H9 (cell line): ENCODE data around the gene DUSP15. TPM values are rescaled to one million over a fixed set of nuclear protein-coding genes. Genes with fewer than 3 reads are reported as not detected.
A peak's percentile ranks its signal among the peaks of the same experiment; 100 is the strongest.

Experiments
- DNase-seq: peaks from one replicate; pipeline ENCODE4 v3.0.0-alpha.2; 2017
- H2AFZ ChIP-seq: one replicate; pipeline ENCODE4 v1.6.1; 2013; ENCODE audit warnings: mild to moderate bottlenecking, low read length, control low read depth, moderate library complexity
- H2AK5ac ChIP-seq: 2 replicates; pipeline ENCODE4 v1.6.1; 2013; ENCODE audit warnings: low read length, control low read depth, mixed read lengths; ENCODE audit not compliant: insufficient read length
- H2BK120ac ChIP-seq: one replicate; pipeline ENCODE4 v1.6.1; 2013; ENCODE audit warnings: low read depth, mild to moderate bottlenecking, low read length, control low read depth, inconsistent platforms; ENCODE audit not compliant: poor library complexity, severe bottlenecking
- H2BK12ac ChIP-seq: 2 replicates; pipeline ENCODE4 v1.6.1; 2013; ENCODE audit warnings: low read length, control low read depth, mixed read lengths, low read depth; ENCODE audit not compliant: insufficient read length
- H2BK15ac ChIP-seq: 2 replicates; pipeline ENCODE4 v1.6.1; 2013; ENCODE audit warnings: low read depth, low read length, control low read depth
- H2BK20ac ChIP-seq: one replicate; pipeline ENCODE4 v1.6.1; 2013; ENCODE audit warnings: low read depth, mild to moderate bottlenecking, low read length, control low read depth, inconsistent platforms; ENCODE audit not compliant: poor library complexity, severe bottlenecking
- H2BK5ac ChIP-seq: 2 replicates; pipeline ENCODE4 v1.6.1; 2013; ENCODE audit warnings: low read length, control low read depth, mixed read lengths; ENCODE audit not compliant: insufficient read length
- H3K14ac ChIP-seq: 2 replicates; pipeline ENCODE4 v1.6.1; 2013; ENCODE audit warnings: low read length, control low read depth; ENCODE audit not compliant: insufficient read depth
- H3K18ac ChIP-seq: 2 replicates; pipeline ENCODE4 v1.6.1; 2013; ENCODE audit warnings: low read depth, mild to moderate bottlenecking, mixed read lengths, low read length, control low read depth; ENCODE audit not compliant: insufficient read length
- H3K23ac ChIP-seq: 2 replicates; pipeline ENCODE4 v1.6.1; 2013; ENCODE audit warnings: low read length, control low read depth, mixed read lengths, low read depth; ENCODE audit not compliant: insufficient read length
- H3K23me2 ChIP-seq: 2 replicates; pipeline ENCODE4 v1.6.1; 2013; ENCODE audit warnings: low read depth, mild to moderate bottlenecking, mixed read lengths, low read length, control low read depth; ENCODE audit not compliant: insufficient read length, poor library complexity, severe bottlenecking
- H3K27ac ChIP-seq: 2 replicates; pipeline ENCODE4 v1.5.1; 2013; ENCODE audit warnings: low read length, control low read depth, mixed read lengths, low read depth; ENCODE audit not compliant: insufficient read length
- H3K27me3 ChIP-seq: 2 replicates; pipeline ENCODE4 v1.6.1; 2013; ENCODE audit warnings: low read length, control low read depth, inconsistent platforms; ENCODE audit not compliant: insufficient read depth
- H3K4ac ChIP-seq: 2 replicates; pipeline ENCODE4 v1.6.1; 2013; ENCODE audit warnings: low read depth, mild to moderate bottlenecking, control low read depth, inconsistent platforms, low read length, moderate library complexity
- H3K4me1 ChIP-seq: 2 replicates; pipeline ENCODE4 v1.6.1; 2013; ENCODE audit warnings: low read length, control low read depth, inconsistent platforms; ENCODE audit not compliant: insufficient read depth
- H3K4me2 ChIP-seq: 2 replicates; pipeline ENCODE4 v1.6.1; 2013; ENCODE audit warnings: low read length, control low read depth, mixed read lengths; ENCODE audit not compliant: insufficient read length, insufficient read depth
- H3K56ac ChIP-seq: 2 replicates; pipeline ENCODE4 v1.6.1; 2013; ENCODE audit warnings: low read depth, mild to moderate bottlenecking, mixed read lengths, low read length, control low read depth; ENCODE audit not compliant: insufficient read length
- H3K79me1 ChIP-seq: 2 replicates; pipeline ENCODE4 v1.6.1; 2013; ENCODE audit warnings: low read depth, mild to moderate bottlenecking, moderate library complexity, low read length, control low read depth, inconsistent platforms; ENCODE audit not compliant: insufficient read depth, poor library complexity, severe bottlenecking
- H3K79me2 ChIP-seq: 2 replicates; pipeline ENCODE4 v1.6.1; 2013; ENCODE audit warnings: low read length, control low read depth, inconsistent platforms; ENCODE audit not compliant: insufficient read depth
- H3K9ac ChIP-seq: 2 replicates; pipeline ENCODE4 v1.6.1; 2013; ENCODE audit warnings: low read length, control low read depth, mixed read lengths; ENCODE audit not compliant: insufficient read length; ENCODE audit errors: extremely low read depth
- H3K9me3 ChIP-seq: one replicate; pipeline ENCODE4 v1.6.1; 2013; ENCODE audit warnings: low read depth, low read length, inconsistent platforms; ENCODE audit not compliant: control insufficient read depth
- H3T11ph ChIP-seq: one replicate; pipeline ENCODE4 v1.6.1; 2013; ENCODE audit warnings: mild to moderate bottlenecking, low read length, control low read depth, inconsistent platforms
- H4K20me1 ChIP-seq: one replicate; pipeline ENCODE4 v1.6.1; 2013; ENCODE audit not compliant: control insufficient read depth, insufficient read length, insufficient read depth
- H4K5ac ChIP-seq: 2 replicates; pipeline ENCODE4 v1.6.1; 2013; ENCODE audit warnings: low read depth, mild to moderate bottlenecking, mixed read lengths, low read length, control low read depth; ENCODE audit not compliant: insufficient read length
- H4K8ac ChIP-seq: replicated peaks from 2 replicates; pipeline ENCODE4 v1.6.1; 2013; ENCODE audit warnings: low read length, control low read depth, mixed read lengths, low read depth; ENCODE audit not compliant: insufficient read length
- H4K91ac ChIP-seq: 2 replicates; pipeline ENCODE4 v1.6.1; 2013; ENCODE audit warnings: low read depth, mild to moderate bottlenecking, moderate library complexity, mixed read lengths, low read length, control low read depth; ENCODE audit not compliant: insufficient read length
- H3K27ac Mint-ChIP-seq, 3 experiments: 2 replicates in 2 of 3; 3 replicates in 1 of 3; pipeline ENCODE4 v1.8.0; 2020 to 2021; ENCODE audit warnings: mixed read lengths in 3 of 3, mild to moderate bottlenecking in 1 of 3, moderate library complexity in 1 of 3
- H3K27me3 Mint-ChIP-seq: 2 replicates; pipeline ENCODE4 v1.8.0; 2021; ENCODE audit warnings: low read depth, mild to moderate bottlenecking, moderate library complexity, mixed read lengths
- H3K36me3 Mint-ChIP-seq, 3 experiments: 2 replicates in 2 of 3; 3 replicates in 1 of 3; pipeline ENCODE4 v1.8.0; 2020 to 2021; ENCODE audit warnings: low read depth in 3 of 3, mixed read lengths in 3 of 3; ENCODE audit not compliant: insufficient read depth in 1 of 3
- H3K4me1 Mint-ChIP-seq, 2 experiments: 2 replicates each; pipeline ENCODE4 v1.8.0; 2020; ENCODE audit warnings: mixed read lengths in 2 of 2
- H3K4me3 Mint-ChIP-seq, 2 experiments: 2 replicates in 1 of 2; 3 replicates in 1 of 2; pipeline ENCODE4 v1.8.0; 2020 to 2021; ENCODE audit warnings: mild to moderate bottlenecking in 2 of 2, mixed read lengths in 2 of 2, moderate library complexity in 1 of 2
- H3K9me3 Mint-ChIP-seq, 2 experiments: 2 replicates in 1 of 2; 3 replicates in 1 of 2; pipeline ENCODE4 v1.8.0; 2020; ENCODE audit warnings: mild to moderate bottlenecking in 2 of 2, mixed read lengths in 2 of 2, moderate library complexity in 1 of 2
- CTCF ChIP-seq: fragments of 200-600 bp; sonication (generic); conservative IDR thresholded peaks from 3 replicates; pipeline ENCODE4 v1.8.0; 2021; ENCODE audit warnings: antibody characterized with exemption, mild to moderate bottlenecking
- WGBS: extraction: QIAGEN DNeasy Blood & Tissue Kit; methylation state at CpG from one replicate; pipeline ENCODE4 v1.1.7; 2013; ENCODE audit warnings: missing lambda C conversion rate, low lambda C conversion rate, mixed read lengths; ENCODE audit not compliant: insufficient read length; ENCODE audit errors: extremely low coverage; 5-methylcytosine and 5-hydroxymethylcytosine counted together
- total RNA-seq: library from RNA; stranded (reverse); gene quantifications from 2 replicates; pipeline ENCODE4 v1.2.1, GENCODE V29; 2021

The DUSP15 gene
- total RNA-seq, 1 experiment from 2014 or later = 5.6 TPM

DNA sequence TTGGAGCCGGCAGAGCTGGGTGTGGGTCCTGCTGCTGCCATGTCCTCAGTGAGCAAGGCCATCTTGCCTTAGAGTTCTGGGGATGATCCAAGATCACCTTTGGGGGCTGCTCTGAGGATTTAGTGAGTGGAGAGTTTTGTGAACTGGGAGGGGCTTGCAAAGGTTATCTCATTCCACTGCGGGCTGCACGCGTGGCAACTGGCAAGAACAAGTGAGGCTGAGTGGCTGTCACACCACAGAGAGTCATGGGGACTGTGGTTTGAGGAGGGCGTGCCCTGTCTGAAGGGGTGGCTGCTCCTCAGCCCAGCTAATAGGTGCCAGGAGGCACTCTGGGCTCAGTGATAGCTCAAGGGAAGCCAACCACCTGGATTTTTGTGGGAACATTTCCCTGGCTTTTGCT is 37.7 kb upstream of the DUSP15 start:
- no peaks in the 10 kb centered on the region; a peak in 1 of 7 replicates for H3K36me3 Mint-ChIP-seq

More for the DNA sequence above, 37.7 kb upstream of the DUSP15 start:
- 0 out of 2 replicates have a peak, but pooled peaks cover 3% of the 10 kb centered on the region for H3K27me3 Mint-ChIP-seq
- peak overlapping the region in 2 of 3 experiments; percentile 10 to 35; a peak in 2 of 7 replicates for H3K27ac Mint-ChIP-seq
- Histone ChIP-seq H2BK20ac (no peak overlapping the region), H2BK5ac (no peak overlapping the region), H3K56ac (no peak overlapping the region), H3K79me2 (no peaks in the 10 kb centered on the region), H3K27me3 (no peaks in the 10 kb centered on the region), H4K91ac (no peak overlapping the region), H3K14ac (no peak overlapping the region), H3T11ph (no peak overlapping the region), H3K18ac (no peak overlapping the region), H3K4ac (no peak overlapping the region), H3K4me2 (no peak overlapping the region), H4K5ac (no peak overlapping the region), H2BK15ac (no peak overlapping the region), H3K27ac (no peak overlapping the region), H3K79me1 (no peaks in the 10 kb centered on the region), H3K9ac (no peak overlapping the region), H4K20me1 (no peaks in the 10 kb centered on the region), H3K23ac (no peak overlapping the region), H3K4me1 (no peaks in the 10 kb centered on the region; the same call in 1 of the 2 replicates), H2AFZ (no peak overlapping the region), H3K9me3 (no peaks in the 10 kb centered on the region), H2AK5ac (no peak overlapping the region), H2BK12ac (no peak overlapping the region), H4K8ac (no peak overlapping the region), H2BK120ac (no peak overlapping the region), H3K23me2 (no peaks in the 10 kb centered on the region)
- peaks cover 62 to 70% of the 10 kb centered on the region in 2 experiments for H3K4me1 Mint-ChIP-seq
- no peak overlapping the region for H3K4me3 Mint-ChIP-seq
- H3K9me3 Mint-ChIP-seq = no peaks in the 10 kb centered on the region; a peak in 1 of 5 replicates
- no CpG with 5 or more reads among the region's 5 CpGs for WGBS
- no peak for DNase-seq
- TF ChIP-seq CTCF = no peak
